Measurements from ENCODE around the gene GRID2. TPM values are rescaled to one million over a fixed set of nuclear protein-coding genes. Genes with fewer than 3 reads are reported as not detected.

GRID2 gene
- total and polyA plus RNA-seq, 2 donors (not counting 1 experiment from before 2014, with no cell fraction given), result under 0.01 to 0.02 TPM

DNA sequence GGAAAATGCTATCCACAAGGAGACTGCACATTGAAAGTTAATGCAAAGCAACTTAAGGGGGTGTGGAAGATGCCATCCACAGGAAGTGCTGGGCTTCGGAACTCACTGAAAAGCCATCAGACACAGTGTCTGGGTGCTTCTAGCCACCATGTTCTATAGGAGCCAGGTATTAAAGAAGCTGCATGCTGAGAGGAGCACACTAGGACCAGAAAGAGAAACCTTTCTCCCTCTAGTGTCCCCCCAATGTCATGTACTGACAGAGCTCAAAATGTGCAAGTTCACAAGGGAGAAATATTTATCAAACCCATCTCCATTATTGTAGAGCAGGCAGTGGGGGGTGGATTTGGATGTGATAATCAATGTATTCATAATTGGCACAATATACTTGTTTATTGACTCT, 510.9 kb downstream of the GRID2 start:
- Histone ChIP-seq H3K4me2 (ENCODE audit: extremely low read depth, insufficient read depth, low read length) (no peak overlapping the region), H2AFZ (ENCODE audit: low read length) (no peak overlapping the region), H3K27me3 (ENCODE audit: control insufficient read depth, insufficient read depth, low read length) (no peaks in the 10 kb centered on the region), H3K4me1 (ENCODE audit: control insufficient read depth, extremely low read depth, insufficient read depth, low read length) (no peaks in the 10 kb centered on the region), H3K4me3 (replicated peaks in 1 of 4; ENCODE audit: control extremely low read depth in 1 of 4, insufficient read depth in 1 of 4, low read depth in 3 of 4, low read length in 4 of 4) (no peak overlapping the region), H3K36me3 (ENCODE audit: control insufficient read depth, insufficient read depth, low read length) (no peaks in the 10 kb centered on the region), H3K27ac (ENCODE audit: insufficient read depth, low read length) (no peak overlapping the region), H3K9ac (ENCODE audit: insufficient read depth, low read length) (no peak overlapping the region), H3K9me3 (ENCODE audit: control insufficient read depth, insufficient read depth, low read depth, low read length) (no peaks in the 10 kb centered on the region), H4K20me1 (ENCODE audit: control insufficient read depth, extremely low read depth, insufficient read depth, low read length) (no peaks in the 10 kb centered on the region), H3K79me2 (ENCODE audit: control insufficient read depth, insufficient read depth, low read length) (no peaks in the 10 kb centered on the region)
- TF ChIP-seq, protein P1, sequence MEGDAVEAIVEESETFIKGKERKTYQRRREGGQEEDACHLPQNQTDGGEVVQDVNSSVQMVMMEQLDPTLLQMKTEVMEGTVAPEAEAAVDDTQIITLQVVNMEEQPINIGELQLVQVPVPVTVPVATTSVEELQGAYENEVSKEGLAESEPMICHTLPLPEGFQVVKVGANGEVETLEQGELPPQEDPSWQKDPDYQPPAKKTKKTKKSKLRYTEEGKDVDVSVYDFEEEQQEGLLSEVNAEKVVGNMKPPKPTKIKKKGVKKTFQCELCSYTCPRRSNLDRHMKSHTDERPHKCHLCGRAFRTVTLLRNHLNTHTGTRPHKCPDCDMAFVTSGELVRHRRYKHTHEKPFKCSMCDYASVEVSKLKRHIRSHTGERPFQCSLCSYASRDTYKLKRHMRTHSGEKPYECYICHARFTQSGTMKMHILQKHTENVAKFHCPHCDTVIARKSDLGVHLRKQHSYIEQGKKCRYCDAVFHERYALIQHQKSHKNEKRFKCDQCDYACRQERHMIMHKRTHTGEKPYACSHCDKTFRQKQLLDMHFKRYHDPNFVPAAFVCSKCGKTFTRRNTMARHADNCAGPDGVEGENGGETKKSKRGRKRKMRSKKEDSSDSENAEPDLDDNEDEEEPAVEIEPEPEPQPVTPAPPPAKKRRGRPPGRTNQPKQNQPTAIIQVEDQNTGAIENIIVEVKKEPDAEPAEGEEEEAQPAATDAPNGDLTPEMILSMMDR (conservative IDR thresholded peaks at IDR 0.05 in 1 of 2, IDR thresholded peaks at IDR 0.05 in 1 of 2; ENCODE audit: low read depth in 1 of 2, low read length in 2 of 2), result no peak
- TF ChIP-seq EZH2 (IDR thresholded peaks at IDR 0.05; ENCODE audit: low read length, missing control alignments), result no peak
- DNase-seq (ENCODE audit: low read depth in 2 of 2), result no peak

GRCh38 chr4:92825256-92825655, 521.5 kb downstream of the GRID2 start:
- Histone ChIP-seq H2AFZ (ENCODE audit: low read length) (no peak overlapping the region), H4K20me1 (ENCODE audit: control insufficient read depth, extremely low read depth, insufficient read depth, low read length) (no peaks in the 10 kb centered on the region), H3K27ac (ENCODE audit: insufficient read depth, low read length) (no peak overlapping the region), H3K4me2 (ENCODE audit: extremely low read depth, insufficient read depth, low read length) (no peak overlapping the region), H3K9ac (ENCODE audit: insufficient read depth, low read length) (no peak overlapping the region), H3K9me3 (ENCODE audit: control insufficient read depth, insufficient read depth, low read depth, low read length) (no peaks in the 10 kb centered on the region), H3K27me3 (ENCODE audit: control insufficient read depth, insufficient read depth, low read length) (no peaks in the 10 kb centered on the region), H3K79me2 (ENCODE audit: control insufficient read depth, insufficient read depth, low read length) (no peaks in the 10 kb centered on the region), H3K4me1 (ENCODE audit: control insufficient read depth, extremely low read depth, insufficient read depth, low read length) (no peaks in the 10 kb centered on the region), H3K36me3 (ENCODE audit: control insufficient read depth, insufficient read depth, low read length) (no peaks in the 10 kb centered on the region), H3K4me3 (replicated peaks in 1 of 4; ENCODE audit: control extremely low read depth in 1 of 4, insufficient read depth in 1 of 4, low read depth in 3 of 4, low read length in 4 of 4) (no peak overlapping the region)
- TF ChIP-seq, protein P1 (conservative IDR thresholded peaks at IDR 0.05 in 1 of 2, IDR thresholded peaks at IDR 0.05 in 1 of 2; ENCODE audit: low read depth in 1 of 2, low read length in 2 of 2), result no peak
- TF ChIP-seq EZH2 (IDR thresholded peaks at IDR 0.05; ENCODE audit: low read length, missing control alignments), result no peak
- DNase-seq (ENCODE audit: low read depth in 2 of 2), result no peak

- H3K27me3 ChIP-seq (ENCODE audit: control insufficient read depth, insufficient read depth, low read length), result no peaks in the 10 kb centered on the region
- no peak for DNase-seq (ENCODE audit: low read depth in 2 of 2)
- H3K4me3 ChIP-seq (replicated peaks in 1 of 4; ENCODE audit: control extremely low read depth in 1 of 4, insufficient read depth in 1 of 4, low read depth in 3 of 4, low read length in 4 of 4), result no peak overlapping the region
- no peaks in the 10 kb centered on the region for H3K4me1 ChIP-seq (ENCODE audit: control insufficient read depth, extremely low read depth, insufficient read depth, low read length)
- H3K79me2 ChIP-seq (ENCODE audit: control insufficient read depth, insufficient read depth, low read length), result no peaks in the 10 kb centered on the region
- no peak overlapping the region for H2AFZ ChIP-seq (ENCODE audit: low read length)
- no peak overlapping the region for H3K27ac ChIP-seq (ENCODE audit: insufficient read depth, low read length)
- no peak overlapping the region for H3K4me2 ChIP-seq (ENCODE audit: extremely low read depth, insufficient read depth, low read length)
- no peaks in the 10 kb centered on the region for H3K9me3 ChIP-seq (ENCODE audit: control insufficient read depth, insufficient read depth, low read depth, low read length)
- H3K9ac ChIP-seq (ENCODE audit: insufficient read depth, low read length), result no peak overlapping the region
- TF ChIP-seq, protein P1 (conservative IDR thresholded peaks at IDR 0.05 in 1 of 2, IDR thresholded peaks at IDR 0.05 in 1 of 2; ENCODE audit: low read depth in 1 of 2, low read length in 2 of 2), result no peak
- TF ChIP-seq EZH2 (IDR thresholded peaks at IDR 0.05; ENCODE audit: low read length, missing control alignments), result no peak
- no peaks in the 10 kb centered on the region for H4K20me1 ChIP-seq (ENCODE audit: control insufficient read depth, extremely low read depth, insufficient read depth, low read length)
- no peaks in the 10 kb centered on the region for H3K36me3 ChIP-seq (ENCODE audit: control insufficient read depth, insufficient read depth, low read length)
Observed at GRCh38 chr4:92825791-92826190, 522.0 kb downstream of the GRID2 start.

All from fibroblast of lung (primary cell).